HepG2 (cell line): ENCODE results near the gene SOST. TPM values are rescaled to one million over a fixed set of nuclear protein-coding genes. Genes with fewer than 3 reads are reported as not detected.

Experiments used
- ATF6 ChIP-seq: sonication (generic); formaldehyde crosslinking; conservative IDR thresholded peaks from 2 replicates; pipeline ENCODE4 v1.4.0; 2020; ENCODE audit warnings: missing genetic modification reagents
- CCAR2 ChIP-seq: fragments of 200-400 bp; formaldehyde crosslinking; optimal IDR thresholded peaks from 2 replicates; pipeline ENCODE3; 2018; ENCODE audit warnings: low read depth, mild to moderate bottlenecking, low read length, moderate library complexity
- HNRNPUL1 ChIP-seq: fragments of 200-400 bp; formaldehyde crosslinking; IDR thresholded peaks from 2 replicates; pipeline ENCODE4 v1.6.1; 2017; ENCODE audit warnings: low read depth, mild to moderate bottlenecking, low read length, moderate library complexity
- KDM5A ChIP-seq: fragments of 200-600 bp; sonication (generic); IDR thresholded peaks from 2 replicates; pipeline ENCODE4 v1.7.0; 2018; ENCODE audit warnings: antibody characterized with exemption, mild to moderate bottlenecking, low read length, borderline replicate concordance
- KLF12 ChIP-seq: sonication (generic); formaldehyde crosslinking; IDR thresholded peaks from 2 replicates; pipeline ENCODE4 v1.4.0; 2020; ENCODE audit warnings: missing genetic modification reagents, borderline replicate concordance
- PHF20 ChIP-seq: sonication (generic); formaldehyde crosslinking; IDR thresholded peaks from 2 replicates; pipeline ENCODE4 v1.5.0; 2020; ENCODE audit warnings: mild to moderate bottlenecking, missing genetic modification reagents
- RARG ChIP-seq: sonication (generic); formaldehyde crosslinking; IDR thresholded peaks from 2 replicates; pipeline ENCODE4 v1.4.0; 2020; ENCODE audit warnings: low read depth, mild to moderate bottlenecking, missing genetic modification reagents
- REST ChIP-seq, 2 experiments: IDR thresholded peaks; 2 replicates each; pipeline ENCODE4 v1.6.1; 2011 to 2012; ENCODE audit warnings: low read length in 2 of 2, borderline replicate concordance in 1 of 2, low read depth in 1 of 2, mild to moderate bottlenecking in 1 of 2, moderate library complexity in 1 of 2
- RFX5 ChIP-seq: IDR thresholded peaks from 2 replicates; pipeline ENCODE4 v1.6.1; 2011; ENCODE audit warnings: low read depth, low read length, improper control_type of control experiment
- RNF2 ChIP-seq: fragments of 450-650 bp; conservative IDR thresholded peaks from 2 replicates; pipeline ENCODE4 v1.6.1; 2016; ENCODE audit warnings: low read depth
- SKI ChIP-seq: fragments of 450-650 bp; IDR thresholded peaks from one replicate; pipeline ENCODE4 v1.6.1; 2018; ENCODE audit warnings: mild to moderate bottlenecking; ENCODE audit not compliant: partially characterized antibody
- TFAP4 ChIP-seq: sonication (generic); IDR thresholded peaks from 2 replicates; pipeline ENCODE4 v1.6.1; 2016; ENCODE audit warnings: low read depth, borderline replicate concordance
- TRIM22 ChIP-seq: fragments of 450-650 bp; IDR thresholded peaks from 2 replicates; pipeline ENCODE4 v1.6.1; 2017
- ZNF512B ChIP-seq: sonication (generic); formaldehyde crosslinking; IDR thresholded peaks from 2 replicates; pipeline ENCODE4 v1.5.1; 2020; ENCODE audit warnings: missing genetic modification reagents, mild to moderate bottlenecking, borderline replicate concordance
- ZNF800 ChIP-seq: sonication (generic); formaldehyde crosslinking; IDR thresholded peaks from 2 replicates; pipeline ENCODE4 v1.4.0; 2020; ENCODE audit warnings: missing genetic modification reagents
- ZNF878 ChIP-seq: sonication (generic); formaldehyde crosslinking; IDR thresholded peaks from 2 replicates; pipeline ENCODE4 v1.8.1; 2023; ENCODE audit warnings: mild to moderate bottlenecking, missing genetic modification reagents, moderate library complexity
- polyA plus RNA-seq, 8 experiments: library from polyadenylated mRNA; depleted of rRNA in 3 of 8; stranded (reverse) in 7 of 8; unstranded in 1 of 8; fragments of >200 nt; fragmentation: Illumina TruSeq in 4 of 8; extraction: Trizol in 4 of 8; gene quantifications; 2 replicates each; pipeline versions ENCODE4 v1.2.1 to v1.2.3, GENCODE V29; 2011 to 2016; ENCODE audit warnings: low read depth in 4 of 8, missing spikeins in 1 of 8, mixed read lengths in 1 of 8; ENCODE audit not compliant: insufficient read depth in 1 of 8
- total RNA-seq, 5 experiments: library from RNA; depleted of rRNA; stranded (reverse); fragments of >200 nt; fragmentation: Illumina TruSeq; extraction: Trizol; gene quantifications; 2 replicates each; pipeline ENCODE4 v1.2.3, GENCODE V29; 2016; ENCODE audit warnings: low read depth in 1 of 5

The SOST gene
- total and polyA plus RNA-seq, 2 of the 13 experiments (the other 11 are each of a cell fraction or from before 2014, with no cell fraction given) = not detected

- TF ChIP-seq ZNF800 = no peak; the same call in 1 of the 2 replicates
- no peak for TF ChIP-seq ZNF512B (CRISPR knock-in tag)
- no peak for TF ChIP-seq PHF20 (CRISPR knock-in tag)
- TF ChIP-seq CCAR2 = no peak
- TF ChIP-seq SKI = peak; percentile 55
- peak; percentile 48; the same call in 1 of the 2 replicates for TF ChIP-seq TFAP4
- TF ChIP-seq RNF2 = 0 out of 2 replicates have a peak, but pooled peaks have one; percentile 15
- no peak for TF ChIP-seq TRIM22
- no peak for TF ChIP-seq ATF6
- TF ChIP-seq HNRNPUL1 = no peak
- TF ChIP-seq RARG (CRISPR knock-in tag) = no peak
- no peak for TF ChIP-seq KLF12 (CRISPR knock-in tag)
- TF ChIP-seq ZNF878 = no peak
- TF ChIP-seq REST (IDR thresholded peaks at IDR 0.05; ENCODE audit: borderline replicate concordance in 1 of 2, low read depth in 1 of 2, low read length in 2 of 2) = peak in 1 of 2 experiments; percentile 36; a peak in 1 of 4 replicates
- no peak for TF ChIP-seq KDM5A
- no peak for TF ChIP-seq RFX5
These were observed 43.3 kb upstream of the SOST start (continued) for GRCh38 chr17:43801844-43802243.
